GM12873 (cell line): ENCODE data around the gene AIG1.

Experiments used
- TF ChIP-seq, protein P1 (sequence below): IDR thresholded peaks from 2 replicates; pipeline ENCODE4 v1.5.1; 2012; ENCODE audit warnings: low read depth, mild to moderate bottlenecking, moderate library complexity, low read length, control low read depth; ENCODE audit not compliant: insufficient read depth; ENCODE audit errors: missing control alignments

Gene AIG1

DNA sequence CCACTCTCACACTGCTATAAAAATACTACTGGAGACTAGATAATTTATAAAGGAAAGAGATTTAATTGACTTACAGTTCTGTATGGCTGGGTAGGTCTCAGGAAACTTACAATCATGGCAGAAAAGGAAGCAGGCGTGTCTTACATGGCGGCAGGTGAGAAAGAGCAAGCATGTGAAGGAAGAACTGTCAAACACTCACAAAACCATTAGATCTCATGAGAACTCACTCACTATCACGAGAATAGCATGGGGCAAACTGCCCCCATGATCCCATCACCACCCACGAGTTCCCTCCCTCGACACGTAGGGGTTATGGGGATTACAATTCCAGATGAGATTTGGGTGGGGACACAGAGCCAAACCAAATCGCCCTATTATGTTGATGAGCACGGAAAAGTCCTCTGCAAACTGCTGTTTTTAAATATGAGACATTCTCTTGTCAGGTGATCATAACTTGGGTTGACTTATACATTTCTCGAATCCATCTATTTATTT lies 133.5 kb downstream of the AIG1 start:
- TF ChIP-seq, protein P1, sequence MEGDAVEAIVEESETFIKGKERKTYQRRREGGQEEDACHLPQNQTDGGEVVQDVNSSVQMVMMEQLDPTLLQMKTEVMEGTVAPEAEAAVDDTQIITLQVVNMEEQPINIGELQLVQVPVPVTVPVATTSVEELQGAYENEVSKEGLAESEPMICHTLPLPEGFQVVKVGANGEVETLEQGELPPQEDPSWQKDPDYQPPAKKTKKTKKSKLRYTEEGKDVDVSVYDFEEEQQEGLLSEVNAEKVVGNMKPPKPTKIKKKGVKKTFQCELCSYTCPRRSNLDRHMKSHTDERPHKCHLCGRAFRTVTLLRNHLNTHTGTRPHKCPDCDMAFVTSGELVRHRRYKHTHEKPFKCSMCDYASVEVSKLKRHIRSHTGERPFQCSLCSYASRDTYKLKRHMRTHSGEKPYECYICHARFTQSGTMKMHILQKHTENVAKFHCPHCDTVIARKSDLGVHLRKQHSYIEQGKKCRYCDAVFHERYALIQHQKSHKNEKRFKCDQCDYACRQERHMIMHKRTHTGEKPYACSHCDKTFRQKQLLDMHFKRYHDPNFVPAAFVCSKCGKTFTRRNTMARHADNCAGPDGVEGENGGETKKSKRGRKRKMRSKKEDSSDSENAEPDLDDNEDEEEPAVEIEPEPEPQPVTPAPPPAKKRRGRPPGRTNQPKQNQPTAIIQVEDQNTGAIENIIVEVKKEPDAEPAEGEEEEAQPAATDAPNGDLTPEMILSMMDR, result no peak

DNA sequence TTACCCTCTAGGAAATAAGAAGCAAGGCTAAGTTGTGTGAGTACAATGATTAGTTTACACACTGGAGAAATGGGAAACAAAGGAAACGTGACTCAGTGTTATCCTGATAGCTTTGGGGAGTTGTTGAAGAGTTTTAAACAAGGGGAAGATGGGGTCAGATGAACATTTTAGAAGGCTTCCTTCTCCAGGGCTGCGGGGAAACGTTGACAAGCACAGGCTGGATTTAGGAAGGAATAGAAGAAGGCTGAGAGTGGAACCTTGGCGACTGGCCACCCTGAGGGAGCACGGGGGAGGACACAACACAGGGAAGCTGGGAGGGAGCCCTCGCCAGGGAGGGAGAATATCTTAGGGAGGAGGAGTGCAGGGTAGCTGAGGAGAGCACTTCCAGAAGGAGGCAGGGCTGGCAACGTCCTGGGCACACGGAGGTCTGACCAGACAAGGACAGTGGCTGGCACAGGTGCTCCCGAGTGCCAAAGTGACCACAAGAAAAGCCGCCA lies 134.7 kb downstream of the AIG1 start:
- TF ChIP-seq, protein P1, result no peak

DNA sequence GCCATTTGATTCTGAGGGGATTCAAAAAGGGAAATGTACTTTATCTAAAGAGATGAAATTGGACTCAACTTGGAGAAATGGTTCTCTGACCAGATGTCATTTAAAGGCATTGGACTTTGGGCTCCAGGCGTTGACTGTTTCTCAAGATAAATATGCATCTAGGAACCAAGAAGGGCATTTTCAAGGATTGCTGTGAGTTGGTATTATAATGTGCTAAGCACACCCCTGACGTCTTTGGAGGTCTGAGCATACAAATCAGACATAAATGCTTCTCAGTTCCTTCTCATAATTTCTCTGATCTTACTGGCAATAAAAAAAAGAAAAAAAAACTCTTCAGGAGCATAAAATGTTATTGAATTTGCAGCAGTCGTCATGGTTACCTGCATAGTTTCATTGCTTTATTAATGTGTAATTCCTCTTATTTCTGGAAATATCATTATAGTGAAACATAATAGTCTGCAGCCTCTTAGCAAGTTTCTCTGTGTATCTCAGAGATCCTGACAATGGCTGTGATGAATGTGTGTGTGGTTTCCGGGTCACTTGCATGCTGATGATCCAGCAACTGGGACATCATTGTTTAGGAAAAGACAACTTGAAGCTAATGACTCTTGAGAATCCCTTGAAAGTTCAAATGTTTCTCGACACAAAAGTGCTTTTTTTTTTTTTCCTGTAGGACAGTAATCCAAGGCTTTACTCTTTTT lies 136.0 kb downstream of the AIG1 start:
- TF ChIP-seq, protein P1, result no peak

DNA sequence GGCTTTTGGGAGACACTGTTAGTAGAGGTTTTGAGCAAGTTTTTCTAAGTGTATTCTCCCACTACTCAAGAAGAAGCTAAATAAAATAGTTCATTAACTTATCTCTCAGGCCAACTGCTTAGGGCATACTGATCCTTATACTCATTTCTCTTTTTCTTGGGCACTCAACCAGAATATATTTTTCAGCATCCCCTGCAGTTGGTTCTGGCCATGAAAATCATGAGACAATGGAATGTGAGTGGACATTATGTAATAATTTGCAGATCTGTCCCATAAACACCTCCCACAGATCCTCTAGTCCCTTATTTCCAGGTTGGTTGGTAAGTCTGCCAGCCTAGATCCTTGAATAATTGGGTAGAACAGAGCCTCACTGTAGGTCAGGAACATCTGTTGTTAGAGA lies 136.7 kb downstream of the AIG1 start:
- TF ChIP-seq, protein P1, result no peak

DNA sequence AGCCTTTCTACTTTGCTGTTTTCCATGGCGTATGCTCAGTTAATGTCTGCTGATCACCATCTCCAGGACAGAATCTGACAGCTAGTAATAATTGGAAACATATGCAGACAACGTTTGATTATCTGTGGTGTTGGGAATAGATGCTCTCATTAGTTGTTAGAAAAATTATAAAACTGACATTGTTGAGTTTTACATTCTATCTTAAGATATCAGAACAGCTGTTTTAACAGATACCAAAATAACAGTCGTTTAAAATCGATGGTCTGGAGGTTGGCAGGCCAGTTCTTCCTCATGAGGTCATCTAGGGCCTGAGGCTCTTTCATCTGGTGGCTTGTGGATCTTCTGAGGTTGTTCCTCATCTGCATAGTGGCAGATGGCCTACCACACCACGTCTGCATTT lies 137.6 kb downstream of the AIG1 start:
- TF ChIP-seq, protein P1, result no peak

DNA sequence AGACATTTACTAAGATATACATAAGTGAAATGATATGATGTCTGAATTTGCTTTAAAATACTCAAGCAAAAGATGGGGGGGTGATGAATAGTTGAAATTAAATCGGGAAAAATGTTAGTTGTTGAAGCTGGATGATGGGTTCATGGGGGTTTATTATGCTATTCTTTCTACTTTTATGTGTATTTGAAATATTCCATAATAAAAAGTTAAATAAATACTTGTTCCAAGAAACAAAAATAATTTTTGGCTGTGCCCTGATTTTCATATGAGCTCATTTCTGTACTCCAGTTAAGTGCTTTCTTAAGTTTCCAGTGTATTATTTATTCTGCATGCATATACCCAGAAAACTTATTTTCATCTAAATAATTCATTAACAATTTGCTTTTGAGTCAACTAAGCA lies 138.6 kb downstream of the AIG1 start:
- TF ChIP-seq, protein P1, result no peak

DNA sequence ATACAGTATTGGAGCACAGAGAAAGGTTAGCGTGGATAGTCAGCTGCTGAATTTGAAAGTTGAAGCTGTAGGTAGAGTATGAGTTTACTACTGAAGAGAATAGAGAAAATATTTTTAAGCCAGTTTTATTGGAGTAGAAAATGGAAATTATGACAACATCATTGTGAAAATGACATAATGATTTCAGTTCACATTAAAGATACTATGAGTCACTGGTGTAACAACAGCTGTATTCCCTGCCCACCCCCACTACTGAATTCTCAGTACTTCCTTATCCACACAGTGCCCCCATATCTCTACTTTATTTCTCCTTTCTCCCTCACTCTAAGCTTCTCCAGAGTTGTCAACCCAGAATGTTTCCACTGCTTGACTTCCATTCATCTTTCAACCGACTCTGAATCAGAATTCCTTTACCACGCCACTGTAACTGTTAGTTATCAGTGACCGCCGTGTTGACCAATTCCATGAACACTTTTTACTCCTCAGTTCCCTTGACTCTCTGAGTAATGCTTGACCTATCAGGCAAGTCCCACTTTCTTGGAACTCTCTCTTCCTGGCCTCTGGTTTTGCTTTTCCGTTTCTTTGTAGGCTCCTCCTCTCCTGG lies 139.6 kb downstream of the AIG1 start:
- TF ChIP-seq, protein P1, result no peak
